Measurements from ENCODE around the gene RANBP6. TPM values are rescaled to one million over a fixed set of nuclear protein-coding genes. Genes with fewer than 3 reads are reported as not detected.
A peak's percentile ranks its signal among the peaks of the same experiment; 100 is the strongest.

The RANBP6 gene
- total RNA-seq, 1 donor from 2014 or later: 46.9 TPM

DNA sequence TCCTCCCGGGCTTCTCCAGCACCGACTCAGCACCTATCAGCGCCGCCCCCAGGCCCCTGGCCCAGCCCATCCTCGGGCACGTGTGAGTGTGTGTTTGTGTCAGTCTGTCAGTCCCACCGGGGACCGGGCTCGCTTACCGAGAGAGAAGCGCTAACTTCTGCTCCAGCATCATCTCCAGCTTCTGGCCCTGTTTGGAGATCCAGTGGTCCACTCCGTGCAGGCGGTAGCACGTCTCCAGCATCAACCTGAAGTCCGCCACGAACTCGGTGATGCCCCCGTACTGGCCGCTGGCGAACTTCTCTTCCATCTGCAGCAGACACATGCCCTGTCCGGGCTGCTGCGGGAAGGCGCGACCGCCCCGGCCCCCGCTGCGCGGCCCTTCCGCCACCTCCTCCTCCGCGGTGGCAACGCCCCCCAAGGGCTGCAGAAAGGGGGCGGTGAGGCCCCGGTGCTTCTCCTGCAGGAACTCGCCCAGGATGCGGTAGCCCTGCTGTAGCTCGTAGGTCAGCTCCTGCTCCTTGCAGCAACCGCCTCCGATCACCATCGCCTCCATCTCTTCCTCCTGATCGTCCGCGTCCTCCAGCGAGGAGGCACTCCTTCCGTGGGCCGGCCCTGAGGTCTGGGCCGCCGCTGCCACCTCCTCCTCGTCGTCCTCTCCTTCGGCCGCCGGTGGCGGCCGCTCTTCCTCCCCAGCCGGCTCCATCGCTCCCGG lies 8.2 kb downstream of the RANBP6 start:
- DNase-seq: peak; percentile 60

DNA sequence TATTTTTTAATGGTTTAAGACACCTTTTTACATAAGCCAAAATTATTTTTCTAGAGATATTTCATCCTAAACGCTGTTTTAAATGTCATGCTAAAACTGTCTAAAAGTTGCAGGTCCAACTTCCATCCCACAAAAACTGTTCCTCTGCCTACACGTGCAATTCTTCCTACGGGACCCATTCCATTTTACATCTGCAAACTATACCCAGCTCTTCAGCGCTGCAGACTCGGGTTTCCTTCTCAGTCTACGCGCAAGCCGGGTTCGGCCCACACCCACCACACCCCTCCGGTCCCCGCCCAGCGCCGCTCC lies 8.7 kb downstream of the RANBP6 start:
- peak; percentile 92 for DNase-seq

DNA sequence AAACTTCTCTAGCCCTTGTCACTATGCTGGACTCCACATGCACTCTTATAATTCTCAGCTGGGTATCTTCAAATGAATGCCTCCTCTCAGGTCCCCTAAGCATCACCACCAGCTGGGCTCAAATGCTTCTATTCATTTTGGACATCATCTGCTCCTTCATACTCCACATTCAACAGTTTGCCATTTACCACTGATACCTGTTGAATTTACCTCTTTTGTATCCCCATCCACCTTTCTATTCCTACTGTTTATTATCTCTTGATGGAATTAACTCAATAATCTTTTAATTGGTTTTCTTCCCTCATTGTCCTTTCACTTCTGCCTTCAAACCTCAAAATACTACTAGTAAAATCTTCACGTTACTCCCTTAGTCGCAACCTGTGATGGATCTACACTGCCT lies 14.5 kb downstream of the RANBP6 start:
- DNase-seq: no peak

DNA sequence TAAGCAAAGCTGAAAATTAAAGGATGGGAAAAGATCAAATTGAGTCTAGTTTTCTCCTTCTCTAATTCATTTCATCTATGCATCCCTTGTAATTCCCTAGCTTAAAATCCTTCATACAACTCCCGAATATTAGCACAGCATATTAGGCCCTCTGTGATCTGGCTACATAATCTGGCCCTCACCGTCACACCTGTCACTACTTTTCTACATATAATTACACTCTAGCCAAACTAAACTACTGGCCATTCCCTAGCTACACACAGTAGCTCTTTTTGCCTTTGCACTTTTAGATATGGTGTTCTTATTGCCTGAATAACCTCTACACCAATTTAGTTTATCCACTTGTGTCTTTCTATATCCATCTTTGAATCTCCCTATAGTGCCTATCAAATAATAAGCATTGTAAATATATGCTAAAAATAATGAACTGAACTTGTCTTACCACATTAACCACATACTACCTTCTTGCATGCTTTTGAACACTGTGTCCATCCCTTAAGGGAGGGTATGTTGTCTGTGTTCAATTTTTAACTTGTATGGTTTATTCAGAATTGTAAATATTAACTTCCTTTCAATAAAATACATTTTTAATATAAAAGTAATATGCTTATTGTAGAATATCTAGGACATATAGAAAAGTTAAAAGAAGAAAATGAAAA lies 15.9 kb downstream of the RANBP6 start:
- DNase-seq: no peak

DNA sequence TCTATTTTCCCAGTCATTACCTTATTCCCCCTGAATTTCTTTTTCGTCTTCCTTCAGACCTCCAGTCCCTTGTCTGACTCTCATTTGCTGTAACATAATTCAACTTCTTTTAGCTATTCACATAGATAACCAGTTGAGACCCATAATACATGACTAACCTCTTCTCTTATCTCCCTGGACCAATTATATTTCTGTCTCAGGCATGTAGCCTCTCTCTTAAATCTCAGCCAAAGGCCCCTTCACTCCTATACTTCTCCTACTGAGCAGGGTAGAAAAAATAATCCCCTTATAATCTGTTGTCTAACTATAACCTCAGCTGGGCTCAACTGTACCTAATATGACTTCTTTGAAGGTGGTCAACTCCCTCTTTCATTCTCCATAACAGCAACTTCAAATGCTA lies 20.9 kb downstream of the RANBP6 start:
- no peak for DNase-seq

DNA sequence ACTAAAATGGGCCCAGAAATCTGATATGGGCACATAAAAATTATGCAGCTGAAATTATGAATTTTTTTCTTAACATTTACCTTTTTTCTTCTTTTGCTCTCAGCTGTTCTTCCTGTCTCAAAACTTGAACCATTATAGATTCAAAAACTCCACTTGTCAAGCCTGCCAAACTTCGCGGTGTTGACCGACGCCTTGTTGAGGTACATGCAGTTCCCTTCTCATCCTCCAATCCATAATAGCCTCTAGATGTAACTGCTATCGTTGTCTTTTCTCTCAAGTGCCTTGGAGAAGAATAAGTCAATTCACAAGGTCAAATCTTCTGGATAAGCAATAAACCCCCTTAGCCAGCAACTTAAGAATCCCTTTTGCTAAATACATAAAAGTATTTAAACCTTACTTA lies 27.2 kb downstream of the RANBP6 start:
- DNase-seq: no peak

DNA sequence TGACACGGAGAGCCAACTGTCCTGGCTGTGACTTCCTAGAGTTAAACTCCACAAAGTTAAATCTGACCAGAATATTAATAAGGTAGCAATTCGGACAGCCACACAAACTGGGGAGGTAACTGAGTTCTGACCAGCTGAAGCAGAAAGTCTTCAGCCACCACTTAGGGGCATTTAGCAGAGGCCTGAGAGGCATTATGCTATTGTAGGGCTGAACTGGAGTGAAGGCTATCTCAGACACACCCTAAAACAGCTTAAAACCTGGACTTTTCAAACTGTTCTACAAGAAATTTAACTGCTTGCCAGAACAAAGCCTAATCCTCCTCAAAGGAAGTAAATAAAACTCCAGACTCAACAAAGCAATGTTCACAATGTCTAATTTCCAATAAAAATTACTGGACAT lies 32.4 kb downstream of the RANBP6 start:
- DNase-seq: no peak

DNA sequence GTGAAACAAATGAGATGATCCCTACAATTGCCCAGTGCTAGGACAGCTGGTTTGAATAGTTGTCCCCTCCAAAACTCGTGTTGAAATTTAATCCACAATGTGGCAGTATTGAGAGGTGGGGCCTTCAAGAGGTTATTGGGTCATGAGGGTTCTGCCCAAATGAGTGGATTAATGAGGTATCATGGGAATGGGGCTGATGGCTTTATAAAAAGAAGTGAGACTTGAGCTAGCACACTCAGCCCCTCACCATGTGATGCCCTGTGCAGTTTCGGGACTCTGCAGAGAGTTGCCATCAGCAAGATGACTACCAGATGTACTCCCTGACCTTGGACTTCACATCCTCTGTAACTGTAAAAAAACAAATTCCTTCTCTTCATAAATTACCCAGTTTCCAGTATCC lies 33.1 kb downstream of the RANBP6 start:
- DNase-seq: no peak

DNA sequence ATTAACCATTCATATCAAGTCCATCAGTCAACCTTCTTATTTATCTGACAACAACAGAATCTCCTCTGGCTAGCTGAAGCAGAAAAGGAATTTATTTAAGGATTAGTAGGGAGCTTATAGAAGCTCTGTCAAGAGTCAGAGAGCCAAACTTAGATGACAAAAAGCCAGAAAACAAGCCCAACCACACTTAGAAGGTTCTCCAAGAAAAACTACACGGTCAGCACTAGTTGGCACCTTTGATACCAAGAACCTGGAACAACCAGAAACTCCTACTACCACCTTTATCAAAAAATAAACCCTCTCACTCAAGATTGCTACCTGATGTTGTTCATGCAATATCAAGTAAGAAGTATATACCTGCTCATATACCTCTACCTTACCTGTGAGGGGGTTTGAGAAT lies 36.9 kb downstream of the RANBP6 start:
- DNase-seq: no peak

DNA sequence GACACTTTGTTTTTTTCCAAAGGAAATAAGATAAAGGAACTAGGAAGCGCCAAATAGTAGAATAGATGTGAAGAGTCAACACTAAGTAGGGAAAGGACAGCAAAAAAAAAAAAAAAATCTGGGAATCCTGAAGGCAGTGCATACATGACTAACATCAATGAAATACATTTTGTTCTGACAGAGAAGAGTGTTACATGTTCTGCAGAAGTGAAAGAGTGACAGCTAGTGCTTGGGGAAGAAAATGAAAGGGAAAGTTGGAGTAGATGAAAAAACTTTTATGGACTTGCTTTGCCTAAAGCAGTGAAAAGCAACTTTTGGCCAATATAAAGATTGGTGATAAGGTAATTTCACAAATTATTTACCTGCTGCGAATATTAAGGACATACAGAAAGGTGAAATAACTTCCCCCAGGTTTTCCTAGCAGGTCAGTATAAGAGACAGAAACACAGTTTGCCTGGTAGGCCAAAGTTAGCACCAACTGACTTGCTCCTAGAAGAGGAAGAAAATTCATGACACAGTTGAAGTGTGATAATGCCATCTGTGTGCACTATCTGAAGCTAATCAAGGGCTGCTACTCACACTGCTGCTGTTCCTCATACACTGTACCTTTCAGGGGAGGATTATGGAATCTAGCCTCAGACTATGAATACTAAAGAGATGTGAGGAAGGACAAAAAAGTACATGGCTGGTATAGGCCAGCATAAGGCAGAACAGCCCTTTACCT lies 38.6 kb downstream of the RANBP6 start:
- no peak for DNase-seq

DNA sequence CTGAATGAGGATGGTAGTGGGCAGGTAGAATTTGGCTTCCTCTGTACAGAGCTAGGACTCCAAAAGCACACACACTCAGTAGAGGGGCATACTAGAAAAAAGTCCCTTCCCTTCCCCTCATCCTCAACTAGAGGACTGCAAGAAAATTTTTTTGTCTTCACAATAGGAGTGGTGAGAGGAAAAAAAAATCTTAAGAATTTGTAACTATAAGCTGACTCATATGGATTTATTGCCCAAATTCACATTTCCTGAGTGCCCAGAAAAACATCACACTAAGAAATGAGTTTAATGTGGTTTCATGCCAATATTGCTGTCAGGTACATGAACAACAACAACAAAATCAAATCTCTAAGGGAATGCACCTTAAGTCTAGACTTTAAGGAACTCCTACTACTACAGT lies 43.7 kb downstream of the RANBP6 start:
- no peak for DNase-seq

Small RNA genes lying within 50 kb of the gene (small RNA-seq; reads per million reads assigned to genes)
- not detected for gene MIR4665 (ENCODE audit: low replicate concordance)

Other genes with a start within 250 kb of the RANBP6 start
- gene ERMP1, start 182.5 kb downstream of the RANBP6 start, total RNA-seq: 24.3 TPM
- not detected for gene MLANA, start 124.7 kb downstream of the RANBP6 start, total RNA-seq
- gene IL33, start 200.2 kb upstream of the RANBP6 start, total RNA-seq: 21.3 TPM